Measurements from ENCODE around the gene PAPLN. TPM values are rescaled to one million over a fixed set of nuclear protein-coding genes. Genes with fewer than 3 reads are reported as not detected.
"Not testable (repeated sequence)": the region's sequence is repeated elsewhere in the genome, so short reads cannot be mapped to it uniquely, and the experiment has no call there.

Gene PAPLN, protein sequence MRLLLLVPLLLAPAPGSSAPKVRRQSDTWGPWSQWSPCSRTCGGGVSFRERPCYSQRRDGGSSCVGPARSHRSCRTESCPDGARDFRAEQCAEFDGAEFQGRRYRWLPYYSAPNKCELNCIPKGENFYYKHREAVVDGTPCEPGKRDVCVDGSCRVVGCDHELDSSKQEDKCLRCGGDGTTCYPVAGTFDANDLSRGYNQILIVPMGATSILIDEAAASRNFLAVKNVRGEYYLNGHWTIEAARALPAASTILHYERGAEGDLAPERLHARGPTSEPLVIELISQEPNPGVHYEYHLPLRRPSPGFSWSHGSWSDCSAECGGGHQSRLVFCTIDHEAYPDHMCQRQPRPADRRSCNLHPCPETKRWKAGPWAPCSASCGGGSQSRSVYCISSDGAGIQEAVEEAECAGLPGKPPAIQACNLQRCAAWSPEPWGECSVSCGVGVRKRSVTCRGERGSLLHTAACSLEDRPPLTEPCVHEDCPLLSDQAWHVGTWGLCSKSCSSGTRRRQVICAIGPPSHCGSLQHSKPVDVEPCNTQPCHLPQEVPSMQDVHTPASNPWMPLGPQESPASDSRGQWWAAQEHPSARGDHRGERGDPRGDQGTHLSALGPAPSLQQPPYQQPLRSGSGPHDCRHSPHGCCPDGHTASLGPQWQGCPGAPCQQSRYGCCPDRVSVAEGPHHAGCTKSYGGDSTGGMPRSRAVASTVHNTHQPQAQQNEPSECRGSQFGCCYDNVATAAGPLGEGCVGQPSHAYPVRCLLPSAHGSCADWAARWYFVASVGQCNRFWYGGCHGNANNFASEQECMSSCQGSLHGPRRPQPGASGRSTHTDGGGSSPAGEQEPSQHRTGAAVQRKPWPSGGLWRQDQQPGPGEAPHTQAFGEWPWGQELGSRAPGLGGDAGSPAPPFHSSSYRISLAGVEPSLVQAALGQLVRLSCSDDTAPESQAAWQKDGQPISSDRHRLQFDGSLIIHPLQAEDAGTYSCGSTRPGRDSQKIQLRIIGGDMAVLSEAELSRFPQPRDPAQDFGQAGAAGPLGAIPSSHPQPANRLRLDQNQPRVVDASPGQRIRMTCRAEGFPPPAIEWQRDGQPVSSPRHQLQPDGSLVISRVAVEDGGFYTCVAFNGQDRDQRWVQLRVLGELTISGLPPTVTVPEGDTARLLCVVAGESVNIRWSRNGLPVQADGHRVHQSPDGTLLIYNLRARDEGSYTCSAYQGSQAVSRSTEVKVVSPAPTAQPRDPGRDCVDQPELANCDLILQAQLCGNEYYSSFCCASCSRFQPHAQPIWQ
- total RNA-seq (2012; rRNA removed): 4.3 and 5.5 TPM in 2 replicates

- H3K4me3 ChIP-seq (ENCODE audit: low read length): peak within 1 kb of the TSS; percentile 60
- no peaks in the 10 kb centered on the region for H3K36me3 ChIP-seq (ENCODE audit: insufficient read depth, low read length)
- no peaks in the 10 kb centered on the region for H3K9me3 ChIP-seq (replicated peaks; ENCODE audit: low read length)
- H3K9ac ChIP-seq (ENCODE audit: low read depth, low read length): peak within 1 kb of the TSS; percentile 29
- H3K4me2 ChIP-seq (ENCODE audit: low read length): peak within 1 kb of the TSS; percentile 84
- H3K27me3 ChIP-seq (ENCODE audit: control insufficient read depth, insufficient read depth, low read length): peaks cover 63% of the 10 kb centered on the region
- peaks cover 30% of the 10 kb centered on the region for H3K4me1 ChIP-seq (ENCODE audit: control insufficient read depth, insufficient read depth, low read length)
Observed at GRCh38 chr14:73237219-73237785, at the start of gene PAPLN. Gene PAPLN, plus strand, starts transcription at chr14:73237506. Its CDS starts 2,273 bp downstream, at chr14:73239779.

- peaks cover 40% of the 10 kb centered on the region for H3K36me3 ChIP-seq (ENCODE audit: insufficient read depth, low read length)
- peaks cover 6% of the 10 kb centered on the region for H3K4me1 ChIP-seq (ENCODE audit: control insufficient read depth, insufficient read depth, low read length)
- no peaks in the 10 kb centered on the region for H3K9me3 ChIP-seq (replicated peaks; ENCODE audit: low read length)
- no peaks in the 10 kb centered on the region for H3K27me3 ChIP-seq (ENCODE audit: control insufficient read depth, insufficient read depth, low read length)
- no peak overlapping the region for H3K9ac ChIP-seq (ENCODE audit: low read depth, low read length)
- H3K4me2 ChIP-seq (ENCODE audit: low read length): no peak overlapping the region
- no peak overlapping the region for H3K4me3 ChIP-seq (ENCODE audit: low read length)
Observed at GRCh38 chr14:73188501-73188911, 48.8 kb upstream of the PAPLN start.

DNA sequence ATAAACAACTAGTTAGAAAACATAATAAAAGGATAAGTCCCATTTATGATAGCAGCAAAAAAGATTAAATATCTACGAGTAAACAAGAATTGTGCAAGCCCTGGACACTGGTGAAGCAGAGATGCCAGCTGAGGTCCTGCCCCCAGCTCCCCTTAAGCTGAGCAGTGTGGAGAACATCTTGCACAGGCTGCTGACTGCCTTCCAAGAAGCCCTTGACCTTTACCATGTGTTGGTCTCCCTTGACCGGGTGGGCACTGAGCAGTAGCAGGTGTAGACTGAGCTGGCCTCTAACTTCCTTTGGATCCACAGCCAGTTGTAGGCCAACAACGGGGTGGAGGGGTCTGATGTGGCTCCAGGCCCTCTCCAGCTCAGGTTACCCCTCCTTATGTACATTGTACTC is 47.7 kb upstream of the PAPLN start:
- no peak overlapping the region for H3K4me3 ChIP-seq (ENCODE audit: low read length)
- H3K9ac ChIP-seq (ENCODE audit: low read depth, low read length): no peak overlapping the region
- peaks cover 6% of the 10 kb centered on the region for H3K4me1 ChIP-seq (ENCODE audit: control insufficient read depth, insufficient read depth, low read length)
- H3K9me3 ChIP-seq (replicated peaks; ENCODE audit: low read length): no peaks in the 10 kb centered on the region
- H3K36me3 ChIP-seq (ENCODE audit: insufficient read depth, low read length): peaks cover 48% of the 10 kb centered on the region
- H3K27me3 ChIP-seq (ENCODE audit: control insufficient read depth, insufficient read depth, low read length): no peaks in the 10 kb centered on the region
- H3K4me2 ChIP-seq (ENCODE audit: low read length): no peak overlapping the region

DNA sequence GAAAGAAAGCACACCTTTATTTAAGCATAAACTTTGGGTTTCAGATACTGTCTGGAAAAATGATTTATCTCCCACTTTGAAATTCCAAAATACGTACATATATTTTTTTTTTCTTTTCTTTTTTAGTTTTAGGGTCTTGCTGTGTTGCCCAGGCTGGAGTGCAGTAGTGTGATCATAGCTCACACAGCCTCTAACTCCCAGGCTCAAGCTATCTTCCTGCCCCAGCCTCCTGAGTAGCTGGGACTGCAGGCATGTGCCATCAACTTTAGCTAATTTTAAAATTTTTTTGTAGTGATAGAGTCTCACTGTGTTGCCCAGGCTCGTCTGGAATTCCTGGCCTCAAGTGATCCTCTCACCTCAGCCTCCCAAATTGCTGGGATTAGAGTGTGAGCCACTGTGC is 45.9 kb upstream of the PAPLN start:
- no peak overlapping the region for H3K4me3 ChIP-seq (ENCODE audit: low read length)
- no peak overlapping the region for H3K9ac ChIP-seq (ENCODE audit: low read depth, low read length)
- no peak overlapping the region for H3K4me2 ChIP-seq (ENCODE audit: low read length)
- peaks cover 6% of the 10 kb centered on the region for H3K4me1 ChIP-seq (ENCODE audit: control insufficient read depth, insufficient read depth, low read length)
- H3K36me3 ChIP-seq (ENCODE audit: insufficient read depth, low read length): peaks cover 56% of the 10 kb centered on the region
- no peaks in the 10 kb centered on the region for H3K9me3 ChIP-seq (replicated peaks; ENCODE audit: low read length)
- no peaks in the 10 kb centered on the region for H3K27me3 ChIP-seq (ENCODE audit: control insufficient read depth, insufficient read depth, low read length)

- H3K4me1 ChIP-seq (ENCODE audit: control insufficient read depth, insufficient read depth, low read length); H3K4me2 ChIP-seq (ENCODE audit: low read length); H3K9me3 ChIP-seq (replicated peaks; ENCODE audit: low read length); H3K4me3 ChIP-seq (ENCODE audit: low read length); H3K27me3 ChIP-seq (ENCODE audit: control insufficient read depth, insufficient read depth, low read length); H3K9ac ChIP-seq (ENCODE audit: low read depth, low read length): not testable (repeated sequence)
- peaks cover 61% of the 10 kb centered on the region for H3K36me3 ChIP-seq (ENCODE audit: insufficient read depth, low read length)
Observed at GRCh38 chr14:73194306-73194705, 43.0 kb upstream of the PAPLN start.

DNA sequence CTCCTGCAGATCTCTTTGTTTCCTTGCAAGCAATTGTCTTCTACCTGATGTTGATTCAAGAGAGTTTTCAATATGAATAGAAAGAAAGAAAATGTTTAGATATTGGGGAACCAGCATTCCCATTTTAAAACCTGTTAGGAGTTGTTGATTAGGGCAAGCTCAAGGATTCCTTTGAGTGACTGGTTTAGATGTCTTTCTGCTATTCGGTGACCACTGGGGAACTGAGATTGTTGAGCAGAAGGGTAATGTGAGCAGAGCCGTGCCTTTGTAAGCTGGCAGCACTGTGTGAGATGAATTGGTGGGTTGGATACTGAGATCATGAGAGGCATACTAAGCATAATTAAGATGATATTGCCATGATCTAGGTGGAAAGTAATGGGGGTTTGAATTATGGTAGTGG is 39.1 kb upstream of the PAPLN start:
- H3K36me3 ChIP-seq (ENCODE audit: insufficient read depth, low read length): peaks cover 40% of the 10 kb centered on the region
- H3K9me3 ChIP-seq (replicated peaks; ENCODE audit: low read length): no peaks in the 10 kb centered on the region

GRCh38 chr14:73203527-73203926 is 33.8 kb upstream of the PAPLN start:
- Histone ChIP-seq H3K27me3 (ENCODE audit: control insufficient read depth, insufficient read depth, low read length) (no peaks in the 10 kb centered on the region), H3K4me3 (ENCODE audit: low read length) (no peak overlapping the region), H3K4me1 (ENCODE audit: control insufficient read depth, insufficient read depth, low read length) (no peaks in the 10 kb centered on the region), H3K36me3 (ENCODE audit: insufficient read depth, low read length) (peaks cover 51% of the 10 kb centered on the region), H3K9ac (ENCODE audit: low read depth, low read length) (no peak overlapping the region), H3K9me3 (replicated peaks; ENCODE audit: low read length) (no peaks in the 10 kb centered on the region), H3K4me2 (ENCODE audit: low read length) (no peak overlapping the region)

More for the DNA sequence above, 39.1 kb upstream of the PAPLN start:
- Histone ChIP-seq H3K9ac (ENCODE audit: low read depth, low read length) (no peak overlapping the region), H3K4me2 (ENCODE audit: low read length) (no peak overlapping the region), H3K27me3 (ENCODE audit: control insufficient read depth, insufficient read depth, low read length) (no peaks in the 10 kb centered on the region), H3K4me1 (ENCODE audit: control insufficient read depth, insufficient read depth, low read length) (no peaks in the 10 kb centered on the region), H3K4me3 (ENCODE audit: low read length) (no peak overlapping the region)

GRCh38 chr14:73207615-73208014 is 29.7 kb upstream of the PAPLN start:
- H3K9ac ChIP-seq (ENCODE audit: low read depth, low read length): no peak overlapping the region
- no peaks in the 10 kb centered on the region for H3K9me3 ChIP-seq (replicated peaks; ENCODE audit: low read length)
- no peak overlapping the region for H3K4me3 ChIP-seq (ENCODE audit: low read length)
- H3K4me1 ChIP-seq (ENCODE audit: control insufficient read depth, insufficient read depth, low read length): peaks cover 25% of the 10 kb centered on the region
- no peak overlapping the region for H3K4me2 ChIP-seq (ENCODE audit: low read length)
- peaks cover 63% of the 10 kb centered on the region for H3K36me3 ChIP-seq (ENCODE audit: insufficient read depth, low read length)
- no peaks in the 10 kb centered on the region for H3K27me3 ChIP-seq (ENCODE audit: control insufficient read depth, insufficient read depth, low read length)

- Histone ChIP-seq H3K4me2 (ENCODE audit: low read length) (no peak overlapping the region), H3K36me3 (ENCODE audit: insufficient read depth, low read length) (peaks cover 67% of the 10 kb centered on the region), H3K27me3 (ENCODE audit: control insufficient read depth, insufficient read depth, low read length) (no peaks in the 10 kb centered on the region), H3K4me3 (ENCODE audit: low read length) (no peak overlapping the region), H3K9me3 (replicated peaks; ENCODE audit: low read length) (no peaks in the 10 kb centered on the region), H3K4me1 (ENCODE audit: control insufficient read depth, insufficient read depth, low read length) (peaks cover 25% of the 10 kb centered on the region), H3K9ac (ENCODE audit: low read depth, low read length) (no peak overlapping the region)
Observed at GRCh38 chr14:73208390-73208789, 28.9 kb upstream of the PAPLN start.

DNA sequence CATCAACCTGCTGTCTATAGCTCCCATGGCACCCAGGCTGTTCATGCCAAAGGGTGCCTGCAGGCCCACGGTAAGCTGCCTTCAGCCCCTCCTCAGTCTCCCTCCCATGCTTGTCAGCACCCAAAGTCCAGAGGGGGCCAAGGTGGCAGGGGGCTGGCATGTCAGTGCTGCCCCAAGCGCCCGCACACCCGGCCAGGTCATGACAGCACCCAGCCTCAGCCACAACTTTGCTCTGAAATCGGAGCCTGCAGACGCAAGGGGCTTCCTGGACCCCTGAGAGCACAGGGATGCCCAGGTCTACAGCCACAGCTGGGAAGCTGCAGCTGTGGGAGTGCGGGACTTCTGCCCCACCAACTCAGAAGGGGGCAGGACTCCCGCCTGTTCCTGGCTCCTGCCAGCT is 28.5 kb upstream of the PAPLN start:
- H3K4me1 ChIP-seq (ENCODE audit: control insufficient read depth, insufficient read depth, low read length): peaks cover 25% of the 10 kb centered on the region
- no peaks in the 10 kb centered on the region for H3K9me3 ChIP-seq (replicated peaks; ENCODE audit: low read length)
- no peak overlapping the region for H3K9ac ChIP-seq (ENCODE audit: low read depth, low read length)
- H3K27me3 ChIP-seq (ENCODE audit: control insufficient read depth, insufficient read depth, low read length): no peaks in the 10 kb centered on the region
- no peak overlapping the region for H3K4me3 ChIP-seq (ENCODE audit: low read length)
- H3K36me3 ChIP-seq (ENCODE audit: insufficient read depth, low read length): peaks cover 68% of the 10 kb centered on the region
- H3K4me2 ChIP-seq (ENCODE audit: low read length): no peak overlapping the region

GRCh38 chr14:73209953-73210352 is 27.4 kb upstream of the PAPLN start:
- Histone ChIP-seq H3K27me3 (ENCODE audit: control insufficient read depth, insufficient read depth, low read length) (no peaks in the 10 kb centered on the region), H3K4me1 (ENCODE audit: control insufficient read depth, insufficient read depth, low read length) (peaks cover 25% of the 10 kb centered on the region), H3K9ac (ENCODE audit: low read depth, low read length) (no peak overlapping the region), H3K4me2 (ENCODE audit: low read length) (peak overlapping the region; percentile 69), H3K9me3 (replicated peaks; ENCODE audit: low read length) (no peaks in the 10 kb centered on the region), H3K4me3 (ENCODE audit: low read length) (peak overlapping the region; percentile 13), H3K36me3 (ENCODE audit: insufficient read depth, low read length) (peaks cover 66% of the 10 kb centered on the region)
